GM12873 (cell line): Measurements from ENCODE around the gene NPRL2.
A peak's percentile ranks its signal among the peaks of the same experiment; 100 is the strongest.

Experiments used
- CTCF ChIP-seq: IDR thresholded peaks from 2 replicates; pipeline ENCODE4 v1.5.1; 2012; ENCODE audit warnings: low read depth, mild to moderate bottlenecking, moderate library complexity, low read length, control low read depth; ENCODE audit not compliant: insufficient read depth; ENCODE audit errors: missing control alignments

NPRL2 gene

GRCh38 chr3:50388720-50389413, 38.3 kb upstream of the NPRL2 start:
- TF ChIP-seq CTCF, result no peak

GRCh38 chr3:50388016-50388719, 37.6 kb upstream of the NPRL2 start:
- TF ChIP-seq CTCF, result peak; percentile 39

GRCh38 chr3:50385754-50386153, 35.2 kb upstream of the NPRL2 start:
- TF ChIP-seq CTCF, result no peak

- no peak for TF ChIP-seq CTCF
Observed at GRCh38 chr3:50383750-50384149, 33.2 kb upstream of the NPRL2 start.

- TF ChIP-seq CTCF, result no peak
Observed at GRCh38 chr3:50382722-50383121, 32.1 kb upstream of the NPRL2 start.

- TF ChIP-seq CTCF, result no peak
Observed at GRCh38 chr3:50381383-50381782, 30.8 kb upstream of the NPRL2 start.

GRCh38 chr3:50380405-50381085, 30.0 kb upstream of the NPRL2 start:
- TF ChIP-seq CTCF, result no peak
